GM23338 (cell line): ENCODE results near the gene SLC25A44. TPM values are rescaled to one million over a fixed set of nuclear protein-coding genes. Genes with fewer than 3 reads are reported as not detected.

Experiments
- ATAC-seq: fragments of 200-7000 bp; cut with Tn5 transposase; 3 replicates; pipeline ENCODE4 v1.9.1; 2020
- DNase-seq: peaks from one replicate; pipeline ENCODE4 v3.0.0-alpha.2; 2015; ENCODE audit warnings: low spot score
- H2AFZ ChIP-seq: fragments of 200-600 bp; sonication (generic); 2 replicates; pipeline ENCODE4 v1.8.0; 2016; ENCODE audit warnings: antibody characterized with exemption, mild to moderate bottlenecking, moderate library complexity
- H3F3A ChIP-seq: fragments of 200-600 bp; sonication (generic); replicated peaks from 2 replicates; pipeline ENCODE4 v1.8.0; 2017; ENCODE audit warnings: antibody characterized with exemption, mixed run types, low read depth
- H3K27ac ChIP-seq: fragments of 200-600 bp; sonication (generic); 2 replicates; pipeline ENCODE4 v1.6.1; 2016; ENCODE audit warnings: low read depth
- H3K27me3 ChIP-seq: fragments of 200-600 bp; sonication (generic); 2 replicates; pipeline ENCODE4 v1.8.0; 2016; ENCODE audit warnings: mild to moderate bottlenecking, mixed run types, moderate library complexity; ENCODE audit not compliant: insufficient read depth
- H3K36me3 ChIP-seq: fragments of 200-600 bp; sonication (generic); 2 replicates; pipeline ENCODE4 v1.8.0; 2016; ENCODE audit warnings: mild to moderate bottlenecking; ENCODE audit not compliant: insufficient read depth
- H3K4me1 ChIP-seq: fragments of 200-600 bp; sonication (generic); 2 replicates; pipeline ENCODE4 v1.8.0; 2016; ENCODE audit warnings: mild to moderate bottlenecking, moderate library complexity; ENCODE audit not compliant: insufficient read depth
- H3K4me2 ChIP-seq: fragments of 200-600 bp; sonication (generic); 2 replicates; pipeline ENCODE4 v1.7.1; 2017; ENCODE audit warnings: mixed run types
- H3K4me3 ChIP-seq: fragments of 200-600 bp; sonication (generic); 2 replicates; pipeline ENCODE4 v1.6.1; 2016; ENCODE audit warnings: mixed run types
- H3K79me2 ChIP-seq: fragments of 200-600 bp; sonication (generic); replicated peaks from 2 replicates; pipeline ENCODE4 v1.8.0; 2017; ENCODE audit warnings: mild to moderate bottlenecking; ENCODE audit not compliant: insufficient read depth
- H3K9me2 ChIP-seq: fragments of 200-600 bp; sonication (generic); 2 replicates; pipeline ENCODE4 v1.8.0; 2017; ENCODE audit not compliant: insufficient read depth
- H4K20me1 ChIP-seq: fragments of 200-600 bp; sonication (generic); replicated peaks from 2 replicates; pipeline ENCODE4 v1.8.0; 2017; ENCODE audit warnings: mild to moderate bottlenecking; ENCODE audit not compliant: insufficient read depth
- H3K27ac Mint-ChIP-seq: 2 replicates; pipeline ENCODE4 v1.8.0; 2020; ENCODE audit warnings: inconsistent platforms, mild to moderate bottlenecking, moderate library complexity, mixed read lengths
- H3K27me3 Mint-ChIP-seq: 3 replicates; pipeline ENCODE4 v1.8.0; 2022; ENCODE audit warnings: low read depth, mild to moderate bottlenecking, moderate library complexity, mixed read lengths, inconsistent platforms; ENCODE audit not compliant: insufficient read depth, poor library complexity
- H3K36me3 Mint-ChIP-seq: 3 replicates; pipeline ENCODE4 v1.8.0; 2021; ENCODE audit warnings: low read depth, mild to moderate bottlenecking, inconsistent platforms, moderate library complexity, mixed read lengths
- H3K4me1 Mint-ChIP-seq: 3 replicates; pipeline ENCODE4 v1.8.0; 2020; ENCODE audit warnings: mild to moderate bottlenecking, inconsistent platforms, mixed read lengths
- H3K4me3 Mint-ChIP-seq: 3 replicates; pipeline ENCODE4 v1.8.0; 2021; ENCODE audit warnings: moderate library complexity, mild to moderate bottlenecking, inconsistent platforms, mixed read lengths
- H3K9me3 Mint-ChIP-seq: 3 replicates; pipeline ENCODE4 v1.8.0; 2020; ENCODE audit warnings: moderate library complexity, mild to moderate bottlenecking, inconsistent platforms, mixed read lengths
- CREB1 ChIP-seq: fragments of 250-450 bp; sonication (Bioruptor Pico); IDR thresholded peaks from 2 replicates; pipeline ENCODE4 v1.5.0; 2020; ENCODE audit warnings: low read depth, mild to moderate bottlenecking, moderate library complexity
- EZH2 ChIP-seq: fragments of 200-600 bp; sonication (generic); IDR thresholded peaks from one replicate; pipeline ENCODE4 v1.8.0; 2017; ENCODE audit warnings: antibody characterized with exemption, mild to moderate bottlenecking, low read depth; ENCODE audit not compliant: unreplicated experiment
- EZH2phosphoT487 ChIP-seq: fragments of 200-600 bp; sonication (generic); IDR thresholded peaks from one replicate; pipeline ENCODE4 v1.8.1; 2018; ENCODE audit warnings: antibody characterized with exemption; ENCODE audit not compliant: unreplicated experiment
- JUNB ChIP-seq: IDR thresholded peaks from one replicate; pipeline ENCODE4 v1.6.1; 2016; ENCODE audit warnings: antibody characterized with exemption; ENCODE audit not compliant: unreplicated experiment
- NANOG ChIP-seq: IDR thresholded peaks from 2 replicates; pipeline ENCODE4 v1.6.1; 2016; ENCODE audit warnings: antibody characterized with exemption, borderline replicate concordance
- POLR2AphosphoS5 ChIP-seq: IDR thresholded peaks from 2 replicates; pipeline ENCODE4 v1.6.1; 2016; ENCODE audit warnings: antibody characterized with exemption, low read depth
- ZNF114 ChIP-seq: fragments of 250-450 bp; sonication (Bioruptor Pico); IDR thresholded peaks from 2 replicates; pipeline ENCODE4 v1.5.0; 2020; ENCODE audit warnings: mild to moderate bottlenecking, moderate library complexity
- ZNF331 ChIP-seq: fragments of 250-450 bp; sonication (Bioruptor Pico); IDR thresholded peaks from 2 replicates; pipeline ENCODE4 v1.5.0; 2020; ENCODE audit warnings: low read depth, mild to moderate bottlenecking, moderate library complexity
- polyA plus RNA-seq: library from polyadenylated mRNA; unstranded; fragments of >200 nt; fragmentation: Nextera tagmentation; extraction: Ambion mirVana; gene quantifications from 2 replicates; pipeline ENCODE4 v1.2.1, GENCODE V29; 2016
- total RNA-seq: library from RNA; depleted of rRNA; stranded (reverse); fragments of >200 nt; shearing (Covaris generic); gene quantifications from 2 replicates; pipeline ENCODE4 v1.2.3, GENCODE V29; 2014
- TF ChIP-seq, protein P1 (sequence below), 2 experiments: fragments of 200-600 bp in 1 of 2; sonication (generic) in 1 of 2; conservative IDR thresholded peaks; 2 replicates each; pipeline versions ENCODE4 v1.5.1 to v1.6.1; 2016 to 2017; ENCODE audit warnings: antibody characterized with exemption in 2 of 2, low read depth in 2 of 2, mild to moderate bottlenecking in 2 of 2, moderate library complexity in 1 of 2
- TF ChIP-seq, protein P2 (sequence below): IDR thresholded peaks from one replicate; pipeline ENCODE4 v1.6.1; 2018; ENCODE audit warnings: antibody characterized with exemption; ENCODE audit not compliant: unreplicated experiment
- TF ChIP-seq, protein P3 (sequence below): IDR thresholded peaks from 2 replicates; pipeline ENCODE4 v1.6.1; 2016; ENCODE audit warnings: antibody characterized with exemption

The SLC25A44 gene
- total and polyA plus RNA-seq, 2 experiments from 2014 or later, result 7.0 to 25.1 TPM

DNA sequence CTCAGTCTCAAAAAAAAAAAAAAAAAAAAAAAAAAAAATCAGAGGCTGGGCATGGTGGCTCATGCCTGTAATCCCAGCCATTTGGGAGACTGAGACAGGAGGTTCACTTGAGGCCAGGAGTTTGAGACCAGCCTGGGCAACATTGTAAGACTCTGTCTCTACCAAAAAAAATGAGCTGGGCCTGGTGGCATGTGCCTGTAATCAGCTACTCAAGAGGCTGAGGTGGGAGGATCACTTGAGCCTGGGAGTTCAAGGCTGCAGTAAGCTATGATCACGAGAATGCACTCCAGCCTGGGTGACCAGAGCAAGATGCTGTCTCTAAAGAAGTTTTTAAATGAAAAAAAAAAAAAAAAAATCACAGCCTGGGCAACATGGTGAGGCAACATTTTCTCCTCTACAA lies 30.2 kb upstream of the SLC25A44 start:
- Histone ChIP-seq H3K36me3 (no peaks in the 10 kb centered on the region), H3K4me2 (no peak overlapping the region)

DNA sequence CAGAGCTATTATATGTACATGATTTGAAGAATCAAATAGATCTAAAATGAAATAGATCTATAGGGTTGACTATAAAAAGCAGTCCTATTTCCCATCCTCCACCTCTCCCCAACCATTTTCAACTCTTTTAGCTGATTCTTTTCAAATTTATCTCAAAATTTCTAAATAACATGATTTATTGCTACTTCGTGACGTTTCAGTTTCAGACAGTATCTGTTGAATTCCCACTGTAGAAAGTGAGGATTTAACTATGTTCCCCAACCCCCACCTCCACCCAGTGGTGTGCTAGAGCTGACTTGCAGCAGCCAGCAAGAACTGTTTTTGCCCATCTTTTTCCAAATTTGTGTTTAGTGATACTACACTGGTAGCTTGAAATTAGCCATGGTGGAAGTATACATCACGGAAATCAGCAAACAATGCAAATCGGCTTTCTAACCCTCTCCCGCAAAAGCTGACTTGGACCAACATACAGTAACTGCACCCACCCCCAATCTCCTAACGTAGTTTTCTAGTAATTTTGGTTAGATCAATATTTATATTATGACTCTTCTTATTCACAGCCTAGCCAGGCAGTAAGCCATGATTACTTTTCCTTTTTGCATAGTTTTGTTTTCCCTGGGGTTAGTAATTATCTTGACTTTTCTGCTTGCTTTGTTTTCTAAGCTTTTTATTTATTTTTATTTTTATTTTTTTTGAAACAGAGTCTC lies 29.6 kb upstream of the SLC25A44 start:
- Mint-ChIP-seq H3K36me3 (peaks cover 4% of the 10 kb centered on the region; the same call in 1 of the 3 replicates), H3K27me3 (peaks cover 7% of the 10 kb centered on the region), H3K4me1 (peaks cover 18% of the 10 kb centered on the region), H3K4me3 (no peak overlapping the region), H3K9me3 (no peaks in the 10 kb centered on the region), H3K27ac (no peak overlapping the region)
- ATAC-seq (no peak), DNase-seq (no peak)
- H3K79me2 ChIP-seq, result no peaks in the 10 kb centered on the region
- no peak overlapping the region for H3K4me2 ChIP-seq
- no peak overlapping the region for H3K4me3 ChIP-seq
- H2AFZ ChIP-seq, result no peak overlapping the region
- H4K20me1 ChIP-seq, result no peaks in the 10 kb centered on the region
- H3F3A ChIP-seq, result peaks cover 4% of the 10 kb centered on the region; the same call in 1 of the 2 replicates
- H3K27me3 ChIP-seq, result no peaks in the 10 kb centered on the region
- H3K9me2 ChIP-seq, result no peaks in the 10 kb centered on the region
- H3K36me3 ChIP-seq, result no peaks in the 10 kb centered on the region
- peaks cover 20% of the 10 kb centered on the region for H3K4me1 ChIP-seq
- no peak overlapping the region for H3K27ac ChIP-seq
- no peak for TF ChIP-seq EZH2
- TF ChIP-seq, protein P1, sequence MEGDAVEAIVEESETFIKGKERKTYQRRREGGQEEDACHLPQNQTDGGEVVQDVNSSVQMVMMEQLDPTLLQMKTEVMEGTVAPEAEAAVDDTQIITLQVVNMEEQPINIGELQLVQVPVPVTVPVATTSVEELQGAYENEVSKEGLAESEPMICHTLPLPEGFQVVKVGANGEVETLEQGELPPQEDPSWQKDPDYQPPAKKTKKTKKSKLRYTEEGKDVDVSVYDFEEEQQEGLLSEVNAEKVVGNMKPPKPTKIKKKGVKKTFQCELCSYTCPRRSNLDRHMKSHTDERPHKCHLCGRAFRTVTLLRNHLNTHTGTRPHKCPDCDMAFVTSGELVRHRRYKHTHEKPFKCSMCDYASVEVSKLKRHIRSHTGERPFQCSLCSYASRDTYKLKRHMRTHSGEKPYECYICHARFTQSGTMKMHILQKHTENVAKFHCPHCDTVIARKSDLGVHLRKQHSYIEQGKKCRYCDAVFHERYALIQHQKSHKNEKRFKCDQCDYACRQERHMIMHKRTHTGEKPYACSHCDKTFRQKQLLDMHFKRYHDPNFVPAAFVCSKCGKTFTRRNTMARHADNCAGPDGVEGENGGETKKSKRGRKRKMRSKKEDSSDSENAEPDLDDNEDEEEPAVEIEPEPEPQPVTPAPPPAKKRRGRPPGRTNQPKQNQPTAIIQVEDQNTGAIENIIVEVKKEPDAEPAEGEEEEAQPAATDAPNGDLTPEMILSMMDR (conservative IDR thresholded peaks at IDR 0.05; ENCODE audit: low read depth in 2 of 2), result no peak
- no peak for TF ChIP-seq NANOG
- TF ChIP-seq ZNF114 (CRISPR knock-in tag), result no peak
- no peak for TF ChIP-seq EZH2phosphoT487
- TF ChIP-seq, protein P2, sequence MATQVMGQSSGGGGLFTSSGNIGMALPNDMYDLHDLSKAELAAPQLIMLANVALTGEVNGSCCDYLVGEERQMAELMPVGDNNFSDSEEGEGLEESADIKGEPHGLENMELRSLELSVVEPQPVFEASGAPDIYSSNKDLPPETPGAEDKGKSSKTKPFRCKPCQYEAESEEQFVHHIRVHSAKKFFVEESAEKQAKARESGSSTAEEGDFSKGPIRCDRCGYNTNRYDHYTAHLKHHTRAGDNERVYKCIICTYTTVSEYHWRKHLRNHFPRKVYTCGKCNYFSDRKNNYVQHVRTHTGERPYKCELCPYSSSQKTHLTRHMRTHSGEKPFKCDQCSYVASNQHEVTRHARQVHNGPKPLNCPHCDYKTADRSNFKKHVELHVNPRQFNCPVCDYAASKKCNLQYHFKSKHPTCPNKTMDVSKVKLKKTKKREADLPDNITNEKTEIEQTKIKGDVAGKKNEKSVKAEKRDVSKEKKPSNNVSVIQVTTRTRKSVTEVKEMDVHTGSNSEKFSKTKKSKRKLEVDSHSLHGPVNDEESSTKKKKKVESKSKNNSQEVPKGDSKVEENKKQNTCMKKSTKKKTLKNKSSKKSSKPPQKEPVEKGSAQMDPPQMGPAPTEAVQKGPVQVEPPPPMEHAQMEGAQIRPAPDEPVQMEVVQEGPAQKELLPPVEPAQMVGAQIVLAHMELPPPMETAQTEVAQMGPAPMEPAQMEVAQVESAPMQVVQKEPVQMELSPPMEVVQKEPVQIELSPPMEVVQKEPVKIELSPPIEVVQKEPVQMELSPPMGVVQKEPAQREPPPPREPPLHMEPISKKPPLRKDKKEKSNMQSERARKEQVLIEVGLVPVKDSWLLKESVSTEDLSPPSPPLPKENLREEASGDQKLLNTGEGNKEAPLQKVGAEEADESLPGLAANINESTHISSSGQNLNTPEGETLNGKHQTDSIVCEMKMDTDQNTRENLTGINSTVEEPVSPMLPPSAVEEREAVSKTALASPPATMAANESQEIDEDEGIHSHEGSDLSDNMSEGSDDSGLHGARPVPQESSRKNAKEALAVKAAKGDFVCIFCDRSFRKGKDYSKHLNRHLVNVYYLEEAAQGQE, result no peak
- no peak for TF ChIP-seq POLR2AphosphoS5
- no peak for TF ChIP-seq ZNF331
- TF ChIP-seq, protein P3, sequence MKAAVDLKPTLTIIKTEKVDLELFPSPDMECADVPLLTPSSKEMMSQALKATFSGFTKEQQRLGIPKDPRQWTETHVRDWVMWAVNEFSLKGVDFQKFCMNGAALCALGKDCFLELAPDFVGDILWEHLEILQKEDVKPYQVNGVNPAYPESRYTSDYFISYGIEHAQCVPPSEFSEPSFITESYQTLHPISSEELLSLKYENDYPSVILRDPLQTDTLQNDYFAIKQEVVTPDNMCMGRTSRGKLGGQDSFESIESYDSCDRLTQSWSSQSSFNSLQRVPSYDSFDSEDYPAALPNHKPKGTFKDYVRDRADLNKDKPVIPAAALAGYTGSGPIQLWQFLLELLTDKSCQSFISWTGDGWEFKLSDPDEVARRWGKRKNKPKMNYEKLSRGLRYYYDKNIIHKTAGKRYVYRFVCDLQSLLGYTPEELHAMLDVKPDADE, result no peak

More for the DNA sequence above, 30.2 kb upstream of the SLC25A44 start:
- Histone ChIP-seq H3F3A (peaks cover 4% of the 10 kb centered on the region; the same call in 1 of the 2 replicates), H3K79me2 (no peaks in the 10 kb centered on the region), H3K27ac (no peak overlapping the region), H4K20me1 (no peaks in the 10 kb centered on the region), H3K27me3 (no peaks in the 10 kb centered on the region), H3K4me1 (peaks cover 17% of the 10 kb centered on the region), H3K4me3 (no peak overlapping the region), H3K9me2 (no peaks in the 10 kb centered on the region), H2AFZ (no peak overlapping the region)
- Mint-ChIP-seq H3K9me3 (no peaks in the 10 kb centered on the region), H3K27me3 (peaks cover 7% of the 10 kb centered on the region), H3K4me1 (peaks cover 16% of the 10 kb centered on the region), H3K4me3 (no peak overlapping the region), H3K27ac (no peak overlapping the region), H3K36me3 (peaks cover 4% of the 10 kb centered on the region; the same call in 1 of the 3 replicates)
- no peak for TF ChIP-seq CREB1 (CRISPR knock-in tag)
- TF ChIP-seq ZNF114 (CRISPR knock-in tag), result no peak
- no peak for TF ChIP-seq JUNB
- no peak for TF ChIP-seq ZNF331
- ATAC-seq (no peak), DNase-seq (no peak)
